HFF-Myc (cell line): ENCODE results near the gene PALD1.

Source experiments
- DNase-seq: peaks from one replicate; pipeline ENCODE4 v3.0.0-alpha.2; 2011; ENCODE audit warnings: low read depth; ENCODE audit errors: extremely low read depth
- H3K4me3 ChIP-seq: replicated peaks from 2 replicates; pipeline ENCODE4 v1.5.1; 2011; ENCODE audit warnings: low read depth, mild to moderate bottlenecking, control low read depth, low read length
- TF ChIP-seq, protein P1 (sequence below): IDR thresholded peaks from 2 replicates; pipeline ENCODE4 v1.5.1; 2012; ENCODE audit warnings: mild to moderate bottlenecking, low read depth, low read length, control low read depth; ENCODE audit errors: missing control alignments

Gene PALD1

DNA sequence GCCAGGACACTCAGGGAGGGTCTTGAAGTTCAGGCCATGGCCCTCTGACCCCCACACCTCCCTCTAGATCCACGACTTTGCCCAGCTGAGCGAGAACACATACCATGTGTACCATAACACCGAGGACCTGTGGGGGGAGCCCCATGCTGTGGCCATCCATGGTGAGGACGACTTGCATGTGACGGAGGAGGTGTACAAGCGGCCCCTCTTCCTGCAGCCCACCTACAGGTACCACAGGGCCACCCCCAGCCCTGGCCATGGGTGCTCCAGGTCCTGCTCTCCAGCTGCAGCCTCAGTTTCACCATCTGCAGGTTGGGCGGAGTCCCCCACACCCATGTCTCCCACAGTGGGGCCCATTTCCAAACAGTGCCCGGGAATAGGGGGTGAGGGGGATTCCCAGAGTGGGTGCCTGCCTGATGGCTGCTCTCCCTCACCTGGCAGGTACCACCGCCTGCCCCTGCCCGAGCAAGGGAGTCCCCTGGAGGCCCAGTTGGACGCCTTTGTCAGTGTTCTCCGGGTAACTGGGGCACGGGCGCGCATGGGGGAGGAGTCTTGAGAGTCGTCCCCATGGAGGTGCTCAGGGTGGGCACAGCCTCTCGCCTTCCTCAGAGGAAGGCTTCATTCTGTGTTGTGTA, 54.1 kb downstream of the PALD1 start:
- no peak overlapping the region for H3K4me3 ChIP-seq
- TF ChIP-seq, protein P1, sequence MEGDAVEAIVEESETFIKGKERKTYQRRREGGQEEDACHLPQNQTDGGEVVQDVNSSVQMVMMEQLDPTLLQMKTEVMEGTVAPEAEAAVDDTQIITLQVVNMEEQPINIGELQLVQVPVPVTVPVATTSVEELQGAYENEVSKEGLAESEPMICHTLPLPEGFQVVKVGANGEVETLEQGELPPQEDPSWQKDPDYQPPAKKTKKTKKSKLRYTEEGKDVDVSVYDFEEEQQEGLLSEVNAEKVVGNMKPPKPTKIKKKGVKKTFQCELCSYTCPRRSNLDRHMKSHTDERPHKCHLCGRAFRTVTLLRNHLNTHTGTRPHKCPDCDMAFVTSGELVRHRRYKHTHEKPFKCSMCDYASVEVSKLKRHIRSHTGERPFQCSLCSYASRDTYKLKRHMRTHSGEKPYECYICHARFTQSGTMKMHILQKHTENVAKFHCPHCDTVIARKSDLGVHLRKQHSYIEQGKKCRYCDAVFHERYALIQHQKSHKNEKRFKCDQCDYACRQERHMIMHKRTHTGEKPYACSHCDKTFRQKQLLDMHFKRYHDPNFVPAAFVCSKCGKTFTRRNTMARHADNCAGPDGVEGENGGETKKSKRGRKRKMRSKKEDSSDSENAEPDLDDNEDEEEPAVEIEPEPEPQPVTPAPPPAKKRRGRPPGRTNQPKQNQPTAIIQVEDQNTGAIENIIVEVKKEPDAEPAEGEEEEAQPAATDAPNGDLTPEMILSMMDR: no peak
- no peak for DNase-seq

DNA sequence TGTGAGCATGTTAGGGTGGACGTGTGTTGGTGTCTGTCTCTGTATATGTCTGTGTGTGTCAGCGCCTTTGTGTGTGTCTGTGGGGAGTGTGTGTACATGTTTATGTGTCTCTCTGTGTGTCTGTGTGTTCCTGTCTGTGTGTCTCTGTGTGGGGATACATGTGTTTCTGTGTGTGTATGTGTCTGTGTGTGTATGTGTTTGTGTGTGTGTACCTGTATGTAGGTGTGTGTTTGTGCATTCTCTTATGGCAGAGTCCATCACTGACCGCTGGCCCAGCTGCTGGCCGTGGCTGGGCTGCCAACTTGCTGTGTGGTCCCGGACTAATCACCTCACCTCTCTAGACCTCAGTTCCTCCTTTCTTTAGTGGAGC, 54.6 kb downstream of the PALD1 start:
- H3K4me3 ChIP-seq: no peak overlapping the region
- TF ChIP-seq, protein P1: no peak
- no peak for DNase-seq

DNA sequence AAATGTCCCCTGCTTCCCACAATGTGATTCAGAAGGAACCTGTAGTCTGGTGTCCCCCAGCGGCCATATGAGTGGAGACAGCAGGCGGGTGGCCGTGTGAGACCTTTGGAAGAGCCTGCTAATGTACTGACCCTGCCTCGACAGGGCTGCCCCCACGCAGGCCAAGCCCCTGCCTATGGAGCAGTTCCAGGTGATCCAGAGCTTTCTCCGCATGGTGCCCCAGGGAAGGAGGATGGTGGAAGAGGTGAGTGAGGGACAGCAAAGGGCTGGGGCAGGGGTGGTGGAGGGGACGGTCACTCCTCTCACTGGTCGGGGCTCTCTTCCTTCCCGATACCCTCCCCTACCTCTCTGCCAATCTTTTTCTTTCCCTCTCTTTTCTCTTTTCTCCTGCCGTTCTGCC, 55.7 kb downstream of the PALD1 start:
- TF ChIP-seq, protein P1: no peak
- no peak for DNase-seq
- H3K4me3 ChIP-seq: no peak overlapping the region

DNA sequence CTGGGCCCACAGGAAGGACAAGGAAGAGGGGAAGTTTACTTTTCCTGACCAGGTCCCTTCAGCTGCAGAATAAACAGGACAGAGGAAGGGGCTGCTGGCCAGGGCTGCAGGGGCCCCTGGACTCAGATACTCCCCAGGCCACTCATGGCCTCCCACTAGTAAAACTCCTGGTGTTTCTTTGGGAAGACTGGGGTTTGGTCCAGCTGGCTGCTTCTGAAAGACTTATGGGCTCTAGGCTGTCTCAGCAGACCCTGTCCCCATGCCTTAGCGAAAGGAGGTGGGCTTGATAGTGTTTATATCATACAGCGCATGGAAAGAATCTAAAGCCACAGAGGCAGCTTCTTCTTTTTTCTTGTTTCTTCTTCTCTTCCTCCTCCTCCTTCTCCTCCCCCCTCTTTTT, 56.4 kb downstream of the PALD1 start:
- TF ChIP-seq, protein P1: no peak
- DNase-seq: no peak
- no peak overlapping the region for H3K4me3 ChIP-seq

DNA sequence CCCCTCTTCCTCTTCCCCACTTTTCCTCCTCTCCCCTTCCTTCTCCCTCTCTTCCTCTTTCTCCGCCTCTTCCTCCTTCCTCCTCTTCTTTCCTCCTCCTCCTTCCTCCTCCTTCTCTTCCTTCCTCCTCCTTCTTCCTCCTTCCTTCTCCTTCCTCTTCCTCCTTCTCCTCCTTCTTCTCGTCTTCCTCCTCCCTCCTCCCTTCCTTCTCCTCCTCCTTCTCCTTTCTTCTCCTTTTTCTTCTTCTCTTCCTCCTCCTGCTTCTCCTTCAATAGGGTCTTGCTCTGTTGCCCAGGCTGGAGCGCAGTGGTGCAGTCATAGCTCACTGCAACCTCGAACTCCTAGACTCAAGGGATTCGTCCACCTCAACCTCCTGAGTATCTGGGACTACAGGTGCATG, 56.9 kb downstream of the PALD1 start:
- H3K4me3 ChIP-seq: no peak overlapping the region
- TF ChIP-seq, protein P1: no peak
- DNase-seq: no peak

DNA sequence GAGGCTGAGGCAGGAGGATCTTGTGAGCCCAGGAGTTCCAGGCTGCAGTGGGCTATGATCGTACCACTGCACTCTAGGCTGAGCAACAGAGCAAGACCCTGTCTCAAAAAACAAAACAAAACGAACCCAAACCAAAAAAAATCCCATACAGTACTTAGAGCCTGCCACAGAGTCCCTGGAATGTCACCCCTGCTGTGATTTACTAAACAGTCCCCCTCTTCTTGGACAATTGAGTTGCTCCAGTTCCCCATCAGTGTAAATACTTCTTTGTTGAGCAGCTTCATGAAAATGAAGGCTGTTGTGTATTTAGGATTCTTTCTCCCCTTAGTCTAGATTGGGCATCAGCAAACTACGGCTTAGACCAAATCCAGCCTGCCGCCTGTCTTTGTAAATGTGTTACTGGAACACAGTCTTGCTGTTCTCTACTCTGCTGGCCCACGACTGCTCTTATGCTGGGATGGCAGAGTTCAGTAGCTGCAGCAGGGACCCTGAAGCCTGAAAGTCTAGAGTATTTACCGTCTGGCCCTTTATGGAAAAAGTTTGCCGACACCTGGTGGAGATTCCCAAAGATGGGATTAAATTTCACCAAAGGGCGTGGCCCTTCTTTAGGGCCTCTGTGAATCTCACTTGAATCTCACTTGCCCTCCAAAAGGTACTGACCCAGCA, 57.8 kb downstream of the PALD1 start:
- no peak overlapping the region for H3K4me3 ChIP-seq
- no peak for DNase-seq
- TF ChIP-seq, protein P1: no peak
